Measurements from ENCODE around the gene DIPK1A. TPM values are rescaled to one million over a fixed set of nuclear protein-coding genes. Genes with fewer than 3 reads are reported as not detected.

DIPK1A gene
- polyA plus RNA-seq, 1 donor from 2014 or later: 10.0 TPM

DNA sequence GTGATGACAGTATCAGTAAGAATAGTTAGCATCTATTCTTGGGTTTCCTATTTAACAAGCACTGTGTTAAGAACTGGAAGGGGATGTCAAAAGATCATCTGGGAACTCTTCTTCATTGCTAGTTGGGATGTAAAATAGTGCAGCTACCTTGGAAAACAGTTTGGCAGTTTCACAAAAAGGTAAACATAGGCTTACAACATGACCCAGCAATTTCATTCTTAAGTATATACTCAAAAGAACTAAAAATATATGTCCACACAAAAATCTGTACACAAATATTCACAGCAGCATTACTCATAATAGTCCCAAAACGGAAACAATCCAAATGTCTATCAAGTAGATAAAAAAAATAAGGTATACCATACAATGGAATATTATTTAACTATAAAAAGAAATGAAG is 45.7 kb downstream of the DIPK1A start:
- H3K27ac ChIP-seq (ENCODE audit: low read length): no peak overlapping the region
- no peak overlapping the region for H3K4me2 ChIP-seq (ENCODE audit: low read length)
- no peaks in the 10 kb centered on the region for H4K20me1 ChIP-seq (ENCODE audit: insufficient read depth)
- no peaks in the 10 kb centered on the region for H3K79me2 ChIP-seq (replicated peaks; ENCODE audit: insufficient read depth, low read length)
- no peak overlapping the region for H3K9ac ChIP-seq (ENCODE audit: low read length)
- H3K36me3 ChIP-seq (ENCODE audit: insufficient read depth, low read length): no peaks in the 10 kb centered on the region
- no peak overlapping the region for H2AFZ ChIP-seq (ENCODE audit: low read depth, low read length)
- no peak overlapping the region for H3K4me3 ChIP-seq (ENCODE audit: low read length)
- TF ChIP-seq EZH2 (IDR thresholded peaks at IDR 0.05; ENCODE audit: borderline replicate concordance, insufficient read depth, low read length, poor library complexity, severe bottlenecking) (no peak), POLR2AphosphoS5 (IDR thresholded peaks at IDR 0.05) (no peak), SMC3 (conservative IDR thresholded peaks at IDR 0.05; ENCODE audit: poor library complexity) (no peak), TAF1 (IDR thresholded peaks at IDR 0.05; ENCODE audit: low read depth) (no peak), EP300 (conservative IDR thresholded peaks at IDR 0.05; ENCODE audit: poor library complexity, severe bottlenecking) (no peak), MXI1 (conservative IDR thresholded peaks at IDR 0.05; ENCODE audit: poor library complexity, severe bottlenecking) (no peak), RAD21 (conservative IDR thresholded peaks at IDR 0.05) (no peak)
- TF ChIP-seq, protein P1, sequence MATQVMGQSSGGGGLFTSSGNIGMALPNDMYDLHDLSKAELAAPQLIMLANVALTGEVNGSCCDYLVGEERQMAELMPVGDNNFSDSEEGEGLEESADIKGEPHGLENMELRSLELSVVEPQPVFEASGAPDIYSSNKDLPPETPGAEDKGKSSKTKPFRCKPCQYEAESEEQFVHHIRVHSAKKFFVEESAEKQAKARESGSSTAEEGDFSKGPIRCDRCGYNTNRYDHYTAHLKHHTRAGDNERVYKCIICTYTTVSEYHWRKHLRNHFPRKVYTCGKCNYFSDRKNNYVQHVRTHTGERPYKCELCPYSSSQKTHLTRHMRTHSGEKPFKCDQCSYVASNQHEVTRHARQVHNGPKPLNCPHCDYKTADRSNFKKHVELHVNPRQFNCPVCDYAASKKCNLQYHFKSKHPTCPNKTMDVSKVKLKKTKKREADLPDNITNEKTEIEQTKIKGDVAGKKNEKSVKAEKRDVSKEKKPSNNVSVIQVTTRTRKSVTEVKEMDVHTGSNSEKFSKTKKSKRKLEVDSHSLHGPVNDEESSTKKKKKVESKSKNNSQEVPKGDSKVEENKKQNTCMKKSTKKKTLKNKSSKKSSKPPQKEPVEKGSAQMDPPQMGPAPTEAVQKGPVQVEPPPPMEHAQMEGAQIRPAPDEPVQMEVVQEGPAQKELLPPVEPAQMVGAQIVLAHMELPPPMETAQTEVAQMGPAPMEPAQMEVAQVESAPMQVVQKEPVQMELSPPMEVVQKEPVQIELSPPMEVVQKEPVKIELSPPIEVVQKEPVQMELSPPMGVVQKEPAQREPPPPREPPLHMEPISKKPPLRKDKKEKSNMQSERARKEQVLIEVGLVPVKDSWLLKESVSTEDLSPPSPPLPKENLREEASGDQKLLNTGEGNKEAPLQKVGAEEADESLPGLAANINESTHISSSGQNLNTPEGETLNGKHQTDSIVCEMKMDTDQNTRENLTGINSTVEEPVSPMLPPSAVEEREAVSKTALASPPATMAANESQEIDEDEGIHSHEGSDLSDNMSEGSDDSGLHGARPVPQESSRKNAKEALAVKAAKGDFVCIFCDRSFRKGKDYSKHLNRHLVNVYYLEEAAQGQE (IDR thresholded peaks at IDR 0.05; ENCODE audit: borderline replicate concordance): no peak
- TF ChIP-seq, protein P2, sequence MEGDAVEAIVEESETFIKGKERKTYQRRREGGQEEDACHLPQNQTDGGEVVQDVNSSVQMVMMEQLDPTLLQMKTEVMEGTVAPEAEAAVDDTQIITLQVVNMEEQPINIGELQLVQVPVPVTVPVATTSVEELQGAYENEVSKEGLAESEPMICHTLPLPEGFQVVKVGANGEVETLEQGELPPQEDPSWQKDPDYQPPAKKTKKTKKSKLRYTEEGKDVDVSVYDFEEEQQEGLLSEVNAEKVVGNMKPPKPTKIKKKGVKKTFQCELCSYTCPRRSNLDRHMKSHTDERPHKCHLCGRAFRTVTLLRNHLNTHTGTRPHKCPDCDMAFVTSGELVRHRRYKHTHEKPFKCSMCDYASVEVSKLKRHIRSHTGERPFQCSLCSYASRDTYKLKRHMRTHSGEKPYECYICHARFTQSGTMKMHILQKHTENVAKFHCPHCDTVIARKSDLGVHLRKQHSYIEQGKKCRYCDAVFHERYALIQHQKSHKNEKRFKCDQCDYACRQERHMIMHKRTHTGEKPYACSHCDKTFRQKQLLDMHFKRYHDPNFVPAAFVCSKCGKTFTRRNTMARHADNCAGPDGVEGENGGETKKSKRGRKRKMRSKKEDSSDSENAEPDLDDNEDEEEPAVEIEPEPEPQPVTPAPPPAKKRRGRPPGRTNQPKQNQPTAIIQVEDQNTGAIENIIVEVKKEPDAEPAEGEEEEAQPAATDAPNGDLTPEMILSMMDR (IDR thresholded peaks at IDR 0.05; ENCODE audit: poor library complexity, severe bottlenecking): no peak
- no peaks in the 10 kb centered on the region for H3K9me2 ChIP-seq (ENCODE audit: insufficient read depth, low read length)
- H3K9me3 ChIP-seq (ENCODE audit: low read length): no peaks in the 10 kb centered on the region
- H3K27me3 ChIP-seq (ENCODE audit: insufficient read depth, low read depth, low read length): no peaks in the 10 kb centered on the region
- H3F3A ChIP-seq (ENCODE audit: insufficient read depth, low read length, poor library complexity, severe bottlenecking): no peaks in the 10 kb centered on the region

DNA sequence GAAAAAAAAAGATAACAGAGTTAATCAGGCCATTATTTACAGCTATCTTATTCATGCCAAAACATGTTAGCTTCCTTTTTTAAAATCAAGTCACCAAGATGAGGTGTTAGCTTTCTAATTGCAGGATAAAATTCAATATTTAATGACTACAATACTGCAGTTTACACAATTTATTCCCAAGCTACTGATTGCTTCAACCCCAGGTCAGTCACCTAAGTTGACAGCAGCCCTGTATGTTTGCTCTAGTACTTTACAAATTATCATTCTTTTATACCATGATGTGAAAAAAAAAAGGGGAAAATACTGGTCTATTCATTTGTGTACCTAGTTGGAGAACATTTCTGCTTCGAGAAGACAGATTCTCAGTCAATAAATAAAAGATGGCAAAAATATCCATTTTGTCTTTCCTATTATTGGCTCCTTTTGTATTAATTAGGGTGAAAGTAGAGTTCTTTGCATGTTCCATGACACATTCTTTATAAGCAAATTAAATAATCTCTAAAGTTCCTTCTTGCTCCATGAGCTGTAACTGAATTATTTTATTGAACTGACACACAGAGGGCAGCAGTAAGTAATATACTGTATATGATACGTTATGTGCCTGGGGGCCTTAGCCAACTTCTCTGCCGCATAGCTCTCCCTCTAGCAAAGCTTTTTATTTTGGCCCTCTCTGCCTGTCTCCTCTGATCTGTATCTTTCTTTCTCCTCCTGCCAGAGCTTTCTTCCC is 48.0 kb downstream of the DIPK1A start:
- H3K27ac ChIP-seq (ENCODE audit: low read length): no peak overlapping the region
- H3K4me2 ChIP-seq (ENCODE audit: low read length): no peak overlapping the region
- no peak overlapping the region for H3K9ac ChIP-seq (ENCODE audit: low read length)
- no peaks in the 10 kb centered on the region for H4K20me1 ChIP-seq (ENCODE audit: insufficient read depth)
- H3F3A ChIP-seq (ENCODE audit: insufficient read depth, low read length, poor library complexity, severe bottlenecking): no peaks in the 10 kb centered on the region
- no peaks in the 10 kb centered on the region for H3K9me2 ChIP-seq (ENCODE audit: insufficient read depth, low read length)
- TF ChIP-seq MXI1 (conservative IDR thresholded peaks at IDR 0.05; ENCODE audit: poor library complexity, severe bottlenecking) (no peak), POLR2AphosphoS5 (IDR thresholded peaks at IDR 0.05) (no peak), SMC3 (conservative IDR thresholded peaks at IDR 0.05; ENCODE audit: poor library complexity) (no peak), TAF1 (IDR thresholded peaks at IDR 0.05; ENCODE audit: low read depth) (no peak), EP300 (conservative IDR thresholded peaks at IDR 0.05; ENCODE audit: poor library complexity, severe bottlenecking) (no peak), RAD21 (conservative IDR thresholded peaks at IDR 0.05) (no peak), EZH2 (IDR thresholded peaks at IDR 0.05; ENCODE audit: borderline replicate concordance, insufficient read depth, low read length, poor library complexity, severe bottlenecking) (no peak)
- TF ChIP-seq, protein P1 (IDR thresholded peaks at IDR 0.05; ENCODE audit: borderline replicate concordance): no peak
- TF ChIP-seq, protein P2 (IDR thresholded peaks at IDR 0.05; ENCODE audit: poor library complexity, severe bottlenecking): no peak
- no peak overlapping the region for H3K4me3 ChIP-seq (ENCODE audit: low read length)
- H3K36me3 ChIP-seq (ENCODE audit: insufficient read depth, low read length): no peaks in the 10 kb centered on the region
- no peak overlapping the region for H2AFZ ChIP-seq (ENCODE audit: low read depth, low read length)
- H3K27me3 ChIP-seq (ENCODE audit: insufficient read depth, low read depth, low read length): no peaks in the 10 kb centered on the region
- no peaks in the 10 kb centered on the region for H3K79me2 ChIP-seq (replicated peaks; ENCODE audit: insufficient read depth, low read length)
- no peaks in the 10 kb centered on the region for H3K9me3 ChIP-seq (ENCODE audit: low read length)

Data from neural cell (in vitro differentiated cells).